GM23338 (cell line): ENCODE results near the gene DTNA. TPM values are rescaled to one million over a fixed set of nuclear protein-coding genes. Genes with fewer than 3 reads are reported as not detected.

Source experiments
- ATAC-seq: fragments of 200-7000 bp; cut with Tn5 transposase; 3 replicates; pipeline ENCODE4 v1.9.1; 2020
- DNase-seq: peaks from one replicate; pipeline ENCODE4 v3.0.0-alpha.2; 2015; ENCODE audit warnings: low spot score
- H2AFZ ChIP-seq: fragments of 200-600 bp; sonication (generic); 2 replicates; pipeline ENCODE4 v1.8.0; 2016; ENCODE audit warnings: antibody characterized with exemption, mild to moderate bottlenecking, moderate library complexity
- H3F3A ChIP-seq: fragments of 200-600 bp; sonication (generic); replicated peaks from 2 replicates; pipeline ENCODE4 v1.8.0; 2017; ENCODE audit warnings: antibody characterized with exemption, mixed run types, low read depth
- H3K27ac ChIP-seq: fragments of 200-600 bp; sonication (generic); 2 replicates; pipeline ENCODE4 v1.6.1; 2016; ENCODE audit warnings: low read depth
- H3K27me3 ChIP-seq: fragments of 200-600 bp; sonication (generic); 2 replicates; pipeline ENCODE4 v1.8.0; 2016; ENCODE audit warnings: mild to moderate bottlenecking, mixed run types, moderate library complexity; ENCODE audit not compliant: insufficient read depth
- H3K36me3 ChIP-seq: fragments of 200-600 bp; sonication (generic); 2 replicates; pipeline ENCODE4 v1.8.0; 2016; ENCODE audit warnings: mild to moderate bottlenecking; ENCODE audit not compliant: insufficient read depth
- H3K4me1 ChIP-seq: fragments of 200-600 bp; sonication (generic); 2 replicates; pipeline ENCODE4 v1.8.0; 2016; ENCODE audit warnings: mild to moderate bottlenecking, moderate library complexity; ENCODE audit not compliant: insufficient read depth
- H3K4me2 ChIP-seq: fragments of 200-600 bp; sonication (generic); 2 replicates; pipeline ENCODE4 v1.7.1; 2017; ENCODE audit warnings: mixed run types
- H3K4me3 ChIP-seq: fragments of 200-600 bp; sonication (generic); 2 replicates; pipeline ENCODE4 v1.6.1; 2016; ENCODE audit warnings: mixed run types
- H3K79me2 ChIP-seq: fragments of 200-600 bp; sonication (generic); replicated peaks from 2 replicates; pipeline ENCODE4 v1.8.0; 2017; ENCODE audit warnings: mild to moderate bottlenecking; ENCODE audit not compliant: insufficient read depth
- H3K9me2 ChIP-seq: fragments of 200-600 bp; sonication (generic); 2 replicates; pipeline ENCODE4 v1.8.0; 2017; ENCODE audit not compliant: insufficient read depth
- H4K20me1 ChIP-seq: fragments of 200-600 bp; sonication (generic); replicated peaks from 2 replicates; pipeline ENCODE4 v1.8.0; 2017; ENCODE audit warnings: mild to moderate bottlenecking; ENCODE audit not compliant: insufficient read depth
- H3K27ac Mint-ChIP-seq: 2 replicates; pipeline ENCODE4 v1.8.0; 2020; ENCODE audit warnings: inconsistent platforms, mild to moderate bottlenecking, moderate library complexity, mixed read lengths
- H3K27me3 Mint-ChIP-seq: 3 replicates; pipeline ENCODE4 v1.8.0; 2022; ENCODE audit warnings: low read depth, mild to moderate bottlenecking, moderate library complexity, mixed read lengths, inconsistent platforms; ENCODE audit not compliant: insufficient read depth, poor library complexity
- H3K36me3 Mint-ChIP-seq: 3 replicates; pipeline ENCODE4 v1.8.0; 2021; ENCODE audit warnings: low read depth, mild to moderate bottlenecking, inconsistent platforms, moderate library complexity, mixed read lengths
- H3K4me1 Mint-ChIP-seq: 3 replicates; pipeline ENCODE4 v1.8.0; 2020; ENCODE audit warnings: mild to moderate bottlenecking, inconsistent platforms, mixed read lengths
- H3K4me3 Mint-ChIP-seq: 3 replicates; pipeline ENCODE4 v1.8.0; 2021; ENCODE audit warnings: moderate library complexity, mild to moderate bottlenecking, inconsistent platforms, mixed read lengths
- H3K9me3 Mint-ChIP-seq: 3 replicates; pipeline ENCODE4 v1.8.0; 2020; ENCODE audit warnings: moderate library complexity, mild to moderate bottlenecking, inconsistent platforms, mixed read lengths
- CREB1 ChIP-seq: fragments of 250-450 bp; sonication (Bioruptor Pico); IDR thresholded peaks from 2 replicates; pipeline ENCODE4 v1.5.0; 2020; ENCODE audit warnings: low read depth, mild to moderate bottlenecking, moderate library complexity
- CTCF ChIP-seq, 2 experiments: fragments of 200-600 bp in 1 of 2; sonication (generic) in 1 of 2; conservative IDR thresholded peaks; 2 replicates each; pipeline versions ENCODE4 v1.5.1 to v1.6.1; 2016 to 2017; ENCODE audit warnings: antibody characterized with exemption in 2 of 2, low read depth in 2 of 2, mild to moderate bottlenecking in 2 of 2, moderate library complexity in 1 of 2
- ETS1 ChIP-seq: IDR thresholded peaks from 2 replicates; pipeline ENCODE4 v1.6.1; 2016; ENCODE audit warnings: antibody characterized with exemption
- EZH2 ChIP-seq: fragments of 200-600 bp; sonication (generic); IDR thresholded peaks from one replicate; pipeline ENCODE4 v1.8.0; 2017; ENCODE audit warnings: antibody characterized with exemption, mild to moderate bottlenecking, low read depth; ENCODE audit not compliant: unreplicated experiment
- EZH2phosphoT487 ChIP-seq: fragments of 200-600 bp; sonication (generic); IDR thresholded peaks from one replicate; pipeline ENCODE4 v1.8.1; 2018; ENCODE audit warnings: antibody characterized with exemption; ENCODE audit not compliant: unreplicated experiment
- JUNB ChIP-seq: IDR thresholded peaks from one replicate; pipeline ENCODE4 v1.6.1; 2016; ENCODE audit warnings: antibody characterized with exemption; ENCODE audit not compliant: unreplicated experiment
- NANOG ChIP-seq: IDR thresholded peaks from 2 replicates; pipeline ENCODE4 v1.6.1; 2016; ENCODE audit warnings: antibody characterized with exemption, borderline replicate concordance
- POLR2AphosphoS5 ChIP-seq: IDR thresholded peaks from 2 replicates; pipeline ENCODE4 v1.6.1; 2016; ENCODE audit warnings: antibody characterized with exemption, low read depth
- STAT1 ChIP-seq: IDR thresholded peaks from one replicate; pipeline ENCODE4 v1.6.1; 2016; ENCODE audit warnings: antibody characterized with exemption; ENCODE audit not compliant: unreplicated experiment
- ZNF114 ChIP-seq: fragments of 250-450 bp; sonication (Bioruptor Pico); IDR thresholded peaks from 2 replicates; pipeline ENCODE4 v1.5.0; 2020; ENCODE audit warnings: mild to moderate bottlenecking, moderate library complexity
- ZNF462 ChIP-seq: fragments of 250-450 bp; sonication (Bioruptor Pico); IDR thresholded peaks from 2 replicates; pipeline ENCODE4 v1.5.0; 2020; ENCODE audit warnings: mild to moderate bottlenecking, moderate library complexity
- polyA plus RNA-seq: library from polyadenylated mRNA; unstranded; fragments of >200 nt; fragmentation: Nextera tagmentation; extraction: Ambion mirVana; gene quantifications from 2 replicates; pipeline ENCODE4 v1.2.1, GENCODE V29; 2016
- total RNA-seq: library from RNA; depleted of rRNA; stranded (reverse); fragments of >200 nt; shearing (Covaris generic); gene quantifications from 2 replicates; pipeline ENCODE4 v1.2.3, GENCODE V29; 2014

The DTNA gene
- total and polyA plus RNA-seq, 2 experiments from 2014 or later: 11.5 to 25.1 TPM

- TF ChIP-seq EZH2phosphoT487 (no peak), CREB1 (no peak), ETS1 (no peak), ZNF462 (CRISPR knock-in tag) (no peak), EZH2 (no peak), STAT1 (no peak)
Measured at GRCh38 chr18:34923911-34924310, 213.8 kb downstream of the DTNA start (continued).

GRCh38 chr18:34926683-34927082 lies 216.6 kb downstream of the DTNA start:
- Mint-ChIP-seq H3K4me1 (peaks cover 6% of the 10 kb centered on the region), H3K4me3 (no peak overlapping the region), H3K9me3 (no peaks in the 10 kb centered on the region; the same call in 2 of the 3 replicates), H3K27me3 (no peaks in the 10 kb centered on the region), H3K36me3 (no peaks in the 10 kb centered on the region; the same call in 2 of the 3 replicates), H3K27ac (no peak overlapping the region)
- DNase-seq: no peak
- Histone ChIP-seq H3K27ac (no peak overlapping the region), H3K4me1 (peaks cover 5% of the 10 kb centered on the region; the same call in 1 of the 2 replicates), H3F3A (no peaks in the 10 kb centered on the region), H3K4me3 (no peak overlapping the region), H3K36me3 (no peaks in the 10 kb centered on the region), H3K79me2 (no peaks in the 10 kb centered on the region), H4K20me1 (no peaks in the 10 kb centered on the region), H3K27me3 (no peaks in the 10 kb centered on the region), H3K4me2 (no peak overlapping the region), H3K9me2 (no peaks in the 10 kb centered on the region; the same call in 1 of the 2 replicates), H2AFZ (no peak overlapping the region)
- no peak for ATAC-seq
- no peak for TF ChIP-seq JUNB
- TF ChIP-seq POLR2AphosphoS5: no peak
- TF ChIP-seq STAT1: no peak
- no peak for TF ChIP-seq ETS1
- TF ChIP-seq EZH2: no peak
- no peak for TF ChIP-seq CTCF (conservative IDR thresholded peaks at IDR 0.05; ENCODE audit: low read depth in 2 of 2)
- TF ChIP-seq CREB1: no peak
- TF ChIP-seq ZNF114 (CRISPR knock-in tag): no peak
- no peak for TF ChIP-seq NANOG
- TF ChIP-seq EZH2phosphoT487: no peak
